NCI-H1694 treated with DMSO at 0.1 percent for 48 hours (cell line): Measurements from ENCODE around the gene GALNT17.

Source experiments
- DNase-seq: peaks from one replicate; lab custom pipeline; 2025; lab: John Stamatoyannopoulos, UW

The GALNT17 gene

GRCh38 chr7:71285571-71286145 is 153.7 kb downstream of the GALNT17 start:
- no peak for DNase-seq

- DNase-seq = no peak
Observed at GRCh38 chr7:71286336-71286735, 154.4 kb downstream of the GALNT17 start.

GRCh38 chr7:71286924-71287323 is 155.0 kb downstream of the GALNT17 start:
- no peak for DNase-seq

GRCh38 chr7:71290452-71290851 is 158.5 kb downstream of the GALNT17 start:
- DNase-seq = no peak

- no peak for DNase-seq
Observed at GRCh38 chr7:71298378-71298777, 166.4 kb downstream of the GALNT17 start.

- no peak for DNase-seq
Observed at GRCh38 chr7:71300086-71300485, 168.1 kb downstream of the GALNT17 start.

- DNase-seq = no peak
Observed at GRCh38 chr7:71300603-71301002, 168.7 kb downstream of the GALNT17 start.

GRCh38 chr7:71301167-71301566 is 169.2 kb downstream of the GALNT17 start:
- no peak for DNase-seq

- no peak for DNase-seq
Observed at GRCh38 chr7:71303566-71303965, 171.6 kb downstream of the GALNT17 start.

- DNase-seq = no peak
Observed at GRCh38 chr7:71308096-71308495, 176.2 kb downstream of the GALNT17 start.

- no peak for DNase-seq
Observed at GRCh38 chr7:71311576-71311975, 179.6 kb downstream of the GALNT17 start.

GRCh38 chr7:71312755-71313490 is 181.0 kb downstream of the GALNT17 start:
- no peak for DNase-seq

GRCh38 chr7:71313553-71313952 is 181.6 kb downstream of the GALNT17 start:
- no peak for DNase-seq

- DNase-seq = no peak
Observed at GRCh38 chr7:71320916-71321315, 189.0 kb downstream of the GALNT17 start.

- DNase-seq = no peak
Observed at GRCh38 chr7:71322201-71322600, 190.3 kb downstream of the GALNT17 start.

GRCh38 chr7:71323726-71324125 is 191.8 kb downstream of the GALNT17 start:
- DNase-seq = no peak

GRCh38 chr7:71325151-71325550 is 193.2 kb downstream of the GALNT17 start:
- no peak for DNase-seq

- no peak for DNase-seq
Observed at GRCh38 chr7:71326595-71326994, 194.7 kb downstream of the GALNT17 start.

- DNase-seq = no peak
Observed at GRCh38 chr7:71327946-71328345, 196.0 kb downstream of the GALNT17 start.

- DNase-seq = no peak
Observed at GRCh38 chr7:71329030-71329660, 197.2 kb downstream of the GALNT17 start.

- no peak for DNase-seq
Observed at GRCh38 chr7:71332207-71332606, 200.3 kb downstream of the GALNT17 start.

GRCh38 chr7:71334541-71334940 is 202.6 kb downstream of the GALNT17 start:
- no peak for DNase-seq

GRCh38 chr7:71338866-71339265 is 206.9 kb downstream of the GALNT17 start:
- DNase-seq = no peak
